Measurements from ENCODE around the gene RNF214. TPM values are rescaled to one million over a fixed set of nuclear protein-coding genes. Genes with fewer than 3 reads are reported as not detected.
"Not testable (repeated sequence)": the region's sequence is repeated elsewhere in the genome, so short reads cannot be mapped to it uniquely, and the experiment has no call there.

RNF214 gene
- total RNA-seq, 1 donor from 2014 or later = 10.7 TPM

DNA sequence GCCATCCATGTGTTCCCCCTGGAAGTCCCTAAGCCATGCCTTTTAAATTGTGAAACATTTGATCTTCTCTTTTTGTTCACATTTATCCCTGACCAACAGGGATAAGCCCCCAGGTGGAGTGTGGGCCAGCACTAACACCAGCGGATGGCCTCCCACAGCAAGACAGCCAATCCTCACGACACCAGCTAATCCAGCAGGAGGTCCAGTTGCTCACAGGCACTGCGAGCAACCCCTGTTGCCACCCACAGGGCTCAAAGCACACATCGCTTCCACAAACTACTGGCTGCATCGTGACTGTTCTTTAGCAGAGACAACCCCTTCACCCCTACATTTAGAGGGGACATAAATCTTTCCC lies 2.6 kb upstream of the RNF214 start:
- DNase-seq (ENCODE audit: low spot score) (no peak), ATAC-seq (no peak)

DNA sequence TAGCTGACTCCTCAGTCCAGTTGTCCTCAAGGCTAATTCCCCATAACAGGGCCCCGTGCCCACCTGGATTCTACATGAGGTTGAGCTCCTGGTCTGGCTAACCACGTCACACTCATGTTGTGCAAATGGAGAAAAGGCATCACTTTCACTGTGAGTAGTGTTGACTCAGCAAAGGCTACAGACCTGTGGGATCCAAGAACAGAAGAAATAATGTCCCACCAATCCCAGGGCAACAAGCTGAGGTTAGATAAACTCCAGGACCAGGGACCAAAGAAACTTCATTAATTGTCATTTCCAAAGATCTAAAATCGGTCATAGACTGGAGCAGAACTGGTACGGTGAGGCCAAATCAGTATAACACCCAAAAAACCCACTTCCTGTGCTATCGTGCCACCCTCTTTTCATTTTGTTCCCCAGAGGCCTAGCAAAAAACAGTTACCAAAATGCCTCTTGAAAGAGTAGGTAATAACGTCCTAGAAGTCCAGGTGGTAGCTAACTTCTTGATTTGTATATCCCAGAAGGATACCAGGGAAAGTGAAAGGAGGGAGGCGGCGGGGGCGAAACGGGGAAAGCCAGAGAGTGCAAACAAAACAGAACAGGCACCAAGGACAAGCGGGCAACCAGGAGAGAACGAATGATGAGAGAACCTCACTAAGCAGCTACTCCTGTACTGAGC lies 2.0 kb upstream of the RNF214 start:
- no peak for ATAC-seq
- no peak for DNase-seq (ENCODE audit: low spot score)

DNA sequence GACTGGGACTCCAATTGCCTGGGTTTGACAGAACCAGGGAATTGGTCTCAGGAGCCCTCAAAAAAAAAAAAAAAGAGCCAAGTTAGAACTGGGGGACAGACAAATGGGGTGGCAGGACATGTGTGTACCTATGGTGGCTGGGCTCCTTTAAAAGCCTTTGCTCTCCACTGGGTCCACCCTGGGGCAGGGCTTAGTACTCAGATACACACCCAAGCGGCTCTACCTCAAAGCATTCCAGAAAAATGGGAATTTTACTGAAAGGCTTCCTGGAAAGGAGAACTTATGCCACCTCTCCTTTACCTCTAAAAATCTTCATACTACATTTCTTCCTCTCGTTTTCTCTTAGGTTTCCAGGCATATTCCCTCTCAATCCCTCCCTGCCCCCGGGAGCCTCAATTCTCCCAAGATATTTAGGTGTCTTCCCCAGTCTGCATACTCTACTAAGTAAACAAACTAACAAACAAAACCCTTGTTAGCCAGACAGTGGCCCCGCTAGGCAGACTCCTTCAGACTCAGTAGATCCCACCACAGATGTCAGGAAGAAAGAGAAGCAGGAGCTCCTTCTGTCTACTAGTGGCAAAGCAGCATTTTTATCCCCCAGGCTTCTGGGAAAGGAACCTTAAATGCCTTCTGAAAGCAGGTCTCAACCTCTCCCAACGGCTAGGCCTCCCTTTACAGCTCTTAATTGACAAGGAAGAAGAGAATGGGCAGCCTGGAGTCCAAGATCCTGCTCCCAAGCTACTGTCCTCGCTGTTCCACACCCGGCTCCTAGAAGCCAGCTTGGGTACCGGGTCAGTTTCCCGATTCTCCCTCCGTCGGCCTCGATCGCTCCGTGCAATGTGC lies 1.3 kb upstream of the RNF214 start:
- no peak for DNase-seq (ENCODE audit: low spot score)
- ATAC-seq = no peak

DNA sequence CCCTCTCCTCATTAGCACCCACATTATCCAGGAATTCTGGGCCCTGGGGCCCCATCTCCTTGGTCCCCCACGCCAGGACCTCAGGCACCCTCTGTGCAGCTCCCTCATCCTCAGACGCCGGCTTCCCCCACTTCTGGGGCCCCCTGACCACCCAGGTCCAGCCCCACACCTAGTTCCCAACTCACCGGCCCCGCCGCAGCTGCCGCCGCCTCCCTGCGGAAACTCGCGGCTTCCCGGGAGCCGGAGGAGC lies 704 bp upstream of the RNF214 start, which contains the start of gene PCSK7:
PCSK7 (minus strand) TSS at position 232 of the 250 bp plus-strand sequence. CDS start 2,229 bp downstream, outside the sequence.
- ATAC-seq (no peak), DNase-seq (ENCODE audit: low spot score) (no peak)

DNA sequence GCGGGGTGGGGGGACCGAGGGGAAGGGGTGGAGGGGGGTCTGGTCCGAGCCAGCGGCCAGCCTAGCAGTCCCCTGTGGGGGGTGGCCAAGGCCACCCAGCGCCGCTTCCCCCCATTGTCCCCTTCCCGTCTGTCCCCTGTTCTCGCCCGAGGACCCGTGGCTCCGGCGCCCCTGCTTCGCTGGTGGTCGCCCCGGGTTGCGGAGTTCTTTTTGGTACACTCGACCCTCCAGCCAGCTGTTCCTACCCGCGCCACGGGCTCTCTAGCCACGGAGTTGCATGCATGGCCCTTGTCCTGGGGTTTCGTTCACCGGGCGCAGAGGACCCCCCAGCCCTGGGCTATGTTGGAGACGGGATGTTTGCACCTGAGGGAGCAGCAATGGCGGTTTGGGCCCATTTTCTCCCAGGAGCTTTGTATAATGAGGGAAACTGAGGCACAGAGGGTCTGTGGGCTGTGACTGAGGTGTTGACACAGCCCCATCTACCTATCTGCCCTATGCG lies 489 bp downstream of the RNF214 start:
- DNase-seq (ENCODE audit: low spot score) (no peak), ATAC-seq (peak; percentile 9)

DNA sequence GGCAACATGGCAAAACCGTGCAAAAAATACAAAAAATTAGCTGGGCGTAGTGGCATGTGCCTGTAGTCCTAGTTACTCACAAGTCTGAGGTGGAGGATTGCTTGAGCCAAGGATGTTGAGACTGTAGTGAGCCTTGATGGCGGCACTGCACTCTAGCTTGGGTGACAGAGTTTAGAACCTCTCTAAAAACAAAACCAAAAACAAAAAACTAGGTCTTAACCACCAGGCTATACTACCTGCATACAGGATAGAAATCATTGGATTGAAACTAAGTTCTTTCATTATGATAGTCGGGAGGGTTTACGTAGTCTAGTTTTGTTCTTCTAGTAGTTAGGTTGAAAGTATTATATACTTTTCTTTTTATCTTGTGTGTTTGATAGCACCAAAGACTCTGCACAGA lies 5.8 kb downstream of the RNF214 start:
- DNase-seq (ENCODE audit: low spot score) (no peak), ATAC-seq (no peak)

DNA sequence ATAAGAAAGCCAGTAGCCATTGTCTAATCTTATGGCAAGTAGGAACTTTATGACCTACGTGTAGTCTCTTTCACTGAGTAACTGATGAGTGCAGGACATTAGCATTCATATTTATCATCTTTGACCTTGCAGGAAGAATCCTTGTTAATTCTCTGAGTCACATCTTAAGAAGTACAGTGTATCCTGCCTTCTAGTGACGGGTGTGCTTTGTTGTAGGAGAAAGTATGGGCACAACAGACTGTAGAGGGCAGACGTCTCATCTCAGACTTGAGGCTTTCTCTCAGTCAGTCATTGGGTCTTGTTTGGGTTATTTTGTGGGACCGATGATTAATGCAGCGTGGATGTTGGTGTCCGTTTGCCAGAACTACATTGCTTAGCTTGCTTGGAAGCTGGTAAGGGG lies 6.8 kb downstream of the RNF214 start:
- DNase-seq (ENCODE audit: low spot score) = no peak
- no peak for ATAC-seq

DNA sequence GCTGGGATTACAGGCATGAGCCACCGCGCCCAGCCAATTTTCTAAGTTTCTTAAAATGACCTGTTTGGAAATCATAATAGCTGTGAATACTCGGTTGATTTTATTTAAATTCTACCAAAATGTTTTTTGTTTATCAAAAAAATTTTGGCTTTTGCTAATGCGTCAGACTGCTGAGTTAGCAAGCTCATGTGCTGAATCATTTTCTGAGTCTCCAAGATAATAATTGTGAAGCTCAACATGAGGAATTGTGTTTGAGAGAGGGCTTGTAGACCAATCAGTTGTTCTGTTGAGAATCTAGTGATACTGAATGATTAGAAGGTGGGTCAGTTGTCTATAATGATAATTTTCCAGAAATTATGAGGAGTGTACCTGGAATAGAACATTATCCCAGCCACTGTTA lies 15.9 kb downstream of the RNF214 start:
- DNase-seq (ENCODE audit: low spot score) (no peak), ATAC-seq (no peak)

DNA sequence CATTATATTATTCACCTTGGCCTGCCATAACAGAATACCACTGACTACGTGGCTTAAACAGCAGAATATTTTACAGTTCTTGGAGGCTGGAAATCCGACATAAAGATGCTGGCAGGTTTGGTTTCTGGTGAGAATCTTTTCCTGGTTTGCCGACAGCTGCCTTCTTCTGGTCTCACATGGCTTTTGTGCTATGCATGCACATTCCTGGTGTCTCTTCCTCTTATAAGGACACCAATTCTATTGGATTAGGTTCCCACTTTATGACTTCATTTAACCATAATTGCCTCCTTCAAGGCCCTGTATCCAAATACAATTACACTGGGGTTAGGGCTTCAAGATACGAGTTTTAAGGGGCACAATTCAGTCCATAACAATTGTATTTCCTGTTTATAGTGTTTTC lies 17.1 kb downstream of the RNF214 start:
- DNase-seq (ENCODE audit: low spot score) = no peak
- no peak for ATAC-seq

DNA sequence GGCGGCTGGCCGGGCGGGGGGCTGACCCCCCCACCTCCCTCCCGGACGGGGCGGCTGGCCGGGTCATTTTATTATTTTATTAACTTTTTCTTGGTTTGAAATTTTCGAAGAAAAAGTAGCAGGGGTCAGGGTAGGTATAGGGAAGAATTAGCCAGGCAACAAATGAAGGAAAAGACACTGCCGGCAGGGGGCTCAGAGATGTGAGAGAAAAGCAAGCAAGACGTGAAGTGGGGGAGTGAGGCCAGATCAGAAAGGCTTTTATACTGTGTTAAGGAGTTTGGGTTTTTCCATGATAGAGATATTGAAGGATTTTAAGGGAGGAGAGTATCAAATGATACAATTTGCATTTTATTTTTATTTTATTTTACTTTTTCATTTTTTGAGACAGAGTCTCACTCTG lies 19.0 kb downstream of the RNF214 start:
- ATAC-seq (no peak), DNase-seq (ENCODE audit: low spot score) (no peak)

DNA sequence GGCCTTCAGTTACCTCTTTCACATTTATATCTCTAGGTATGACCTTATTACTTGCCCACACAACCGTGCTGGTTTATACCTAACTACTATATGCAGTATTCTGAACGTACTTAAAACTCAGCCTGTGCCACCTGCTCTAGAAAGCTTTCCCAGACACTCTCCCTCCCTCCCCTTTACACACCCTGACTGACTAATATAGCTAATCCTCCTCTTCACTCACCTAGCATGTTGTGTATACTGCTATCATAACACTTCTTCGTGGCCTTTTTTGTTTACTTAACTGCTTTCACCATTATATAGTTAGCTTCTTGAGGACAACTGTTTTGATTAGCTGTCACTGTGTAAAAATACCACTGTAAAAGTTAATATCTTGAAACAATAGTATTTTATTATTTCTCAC lies 23.5 kb downstream of the RNF214 start:
- ATAC-seq = no peak

DNA sequence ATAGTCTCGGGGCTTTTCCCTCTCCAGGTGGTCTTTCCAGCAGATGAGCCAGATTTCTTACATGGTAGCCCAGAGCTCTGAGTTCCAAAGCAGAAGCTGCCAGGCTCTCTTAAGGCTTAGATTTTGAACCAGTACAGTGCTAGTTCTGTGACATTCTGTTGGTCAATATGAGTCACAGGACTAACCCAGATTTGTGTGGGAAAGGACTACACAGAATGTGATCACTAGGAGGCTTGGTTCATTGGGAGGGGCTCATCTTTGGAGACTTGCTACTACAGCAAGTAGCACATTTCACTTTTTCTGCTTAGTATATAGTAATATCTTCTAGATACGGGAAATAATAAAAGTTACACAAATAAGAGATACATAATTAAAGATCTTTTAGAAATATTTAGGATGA lies 24.1 kb downstream of the RNF214 start:
- DNase-seq (ENCODE audit: low spot score) (no peak), ATAC-seq (no peak)

More for the DNA sequence above, 23.5 kb downstream of the RNF214 start:
- no peak for DNase-seq (ENCODE audit: low spot score)

DNA sequence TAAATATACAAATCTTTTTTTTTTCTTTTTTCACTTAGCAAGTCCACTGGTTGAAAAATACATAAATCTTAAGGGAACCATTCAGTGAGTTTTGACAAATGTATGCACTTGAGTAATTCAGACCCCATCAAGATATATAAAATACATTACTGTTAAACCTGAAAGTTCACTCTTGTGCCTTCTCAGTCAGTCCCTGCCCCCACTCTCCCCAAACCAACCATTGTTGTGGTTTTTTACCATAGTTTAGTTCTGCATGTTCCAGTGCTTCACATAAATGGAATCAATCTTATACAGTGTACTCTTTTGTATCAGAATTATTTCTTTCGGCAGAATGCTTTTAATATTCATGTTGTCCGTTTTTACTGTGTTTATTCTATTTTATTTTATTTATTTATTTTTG lies 26.1 kb downstream of the RNF214 start:
- ATAC-seq = no peak

DNA sequence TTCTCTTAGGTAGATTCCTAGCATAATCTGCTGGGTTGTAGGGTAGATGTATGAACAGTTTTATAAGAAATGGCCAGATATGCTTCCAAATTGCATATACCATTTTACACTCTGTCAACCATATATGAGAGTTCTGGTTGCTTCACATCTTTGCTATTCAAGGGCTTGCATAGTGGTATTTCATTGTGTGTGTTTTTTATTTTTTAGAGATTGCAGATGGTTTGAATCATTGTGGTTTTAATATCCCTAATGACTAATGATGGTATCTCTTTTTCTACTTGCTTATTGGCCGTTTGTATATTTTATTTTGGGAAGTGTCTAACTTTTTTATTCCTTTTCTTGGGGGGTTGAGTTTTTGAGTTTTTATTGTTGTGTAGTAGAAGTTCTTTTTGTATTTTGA lies 26.9 kb downstream of the RNF214 start:
- no peak for DNase-seq (ENCODE audit: low spot score)
- ATAC-seq = no peak

More for the DNA sequence above, 26.1 kb downstream of the RNF214 start:
- no peak for DNase-seq (ENCODE audit: low spot score)

DNA sequence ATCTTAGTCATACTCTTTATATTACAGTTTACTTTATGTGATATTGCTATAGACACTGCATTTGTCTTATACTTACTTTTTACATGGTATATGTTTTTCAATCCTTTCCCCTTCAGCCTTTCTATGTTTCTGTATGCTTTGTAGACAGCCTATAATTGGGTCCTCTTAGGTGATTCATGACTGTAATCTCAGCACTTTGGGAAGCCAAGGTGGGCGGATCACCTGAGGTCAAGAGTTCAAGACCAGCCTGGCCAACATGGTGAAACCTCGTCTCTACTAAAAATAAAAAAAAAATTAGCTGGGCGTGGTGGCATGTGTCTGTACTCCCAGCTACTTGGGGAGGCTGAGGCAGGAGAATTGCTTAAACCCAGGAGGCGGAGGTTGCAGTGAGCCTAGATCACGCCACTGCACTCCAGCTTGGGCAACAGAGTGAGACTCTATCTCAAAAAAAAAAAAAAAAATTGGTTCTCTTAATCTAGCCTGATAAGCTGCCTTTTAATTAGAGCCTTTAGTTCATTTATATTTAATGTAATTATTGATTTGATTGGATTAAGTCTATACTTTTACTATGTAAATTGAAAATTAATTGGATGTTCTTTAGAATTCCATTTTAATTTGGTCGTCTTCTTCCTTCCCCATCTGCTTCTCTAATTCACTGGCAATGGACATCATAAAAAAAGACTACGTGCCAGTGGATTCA lies 32.3 kb downstream of the RNF214 start:
- not testable (repeated sequence) for DNase-seq (ENCODE audit: low spot score); ATAC-seq

DNA sequence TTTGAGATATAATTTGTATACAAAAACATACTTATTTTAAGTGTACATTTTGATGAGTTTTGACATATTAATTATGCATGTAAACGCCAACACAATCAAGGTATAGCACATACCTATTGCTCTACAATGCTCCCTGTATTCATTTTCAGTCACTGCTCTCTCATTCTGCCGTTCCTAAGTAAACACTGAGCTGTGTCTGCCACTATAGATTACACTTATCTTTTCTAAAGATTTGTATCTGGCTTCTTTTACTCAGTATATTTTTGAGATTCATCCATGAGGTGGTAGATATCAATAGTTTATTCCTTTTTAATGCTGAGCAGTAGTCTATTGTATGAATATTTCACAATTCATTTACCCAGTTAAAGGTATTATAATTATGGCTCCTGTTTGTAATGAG lies 33.3 kb downstream of the RNF214 start:
- no peak for DNase-seq (ENCODE audit: low spot score)
- no peak for ATAC-seq

DNA sequence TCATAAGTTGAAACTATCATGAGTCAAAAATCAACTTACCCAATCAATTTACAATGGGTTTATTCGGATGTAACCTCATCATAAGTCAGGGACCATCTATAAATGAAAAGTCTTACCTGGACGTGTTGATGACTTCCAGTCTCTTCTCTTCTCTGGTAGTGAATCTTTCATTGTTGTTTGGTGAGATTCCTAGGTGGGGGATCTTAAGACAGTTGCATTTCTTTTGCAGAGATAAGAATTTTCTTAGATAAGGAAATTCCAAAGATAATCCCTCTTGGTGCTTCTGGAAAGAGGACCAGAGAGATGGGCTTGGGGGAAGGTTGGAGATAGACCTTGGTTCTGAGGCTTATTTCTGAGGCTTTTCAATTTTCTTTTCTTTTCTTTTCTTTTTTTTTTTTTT lies 37.4 kb downstream of the RNF214 start:
- no peak for DNase-seq (ENCODE audit: low spot score)
- ATAC-seq = no peak

DNA sequence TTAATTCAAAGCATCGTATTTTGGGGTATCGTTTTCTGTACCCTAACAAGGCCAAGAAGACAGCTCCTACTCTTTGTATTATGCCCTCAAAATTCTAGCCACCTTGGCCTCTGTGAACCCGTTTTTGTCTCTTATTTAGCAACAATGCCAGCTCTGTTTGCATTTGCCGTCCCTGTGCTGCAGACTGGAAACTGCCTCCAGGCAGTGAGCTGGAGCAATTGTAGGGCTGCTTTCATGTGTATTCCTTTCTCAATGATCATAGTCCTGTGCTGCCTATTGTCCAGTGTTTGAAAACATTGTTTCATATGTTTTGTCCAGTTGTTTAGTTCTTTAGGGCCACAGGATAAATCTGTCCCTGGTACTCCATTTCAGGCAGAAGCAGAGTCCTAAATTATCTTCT lies 38.7 kb downstream of the RNF214 start:
- no peak for DNase-seq (ENCODE audit: low spot score)
- no peak for ATAC-seq

DNA sequence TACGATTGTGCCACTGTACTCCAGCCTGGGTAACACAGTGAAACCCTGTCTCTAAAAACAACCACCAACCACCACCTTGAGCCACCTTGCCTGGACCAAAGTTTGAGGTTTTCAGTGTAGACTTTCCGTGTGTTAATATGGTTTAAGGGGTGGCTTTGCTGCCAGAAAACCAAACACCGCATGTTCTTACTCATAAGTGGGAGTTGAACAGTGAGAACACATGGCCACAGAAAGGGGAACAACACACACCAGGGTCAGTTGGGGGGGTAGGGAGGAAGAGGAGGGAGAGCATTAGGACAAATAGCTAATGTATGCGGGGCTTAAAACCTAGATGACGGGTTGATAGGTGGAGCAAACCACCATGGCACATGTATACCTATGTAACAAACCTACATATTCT lies 39.7 kb downstream of the RNF214 start:
- not testable (repeated sequence) for DNase-seq (ENCODE audit: low spot score); ATAC-seq

DNA sequence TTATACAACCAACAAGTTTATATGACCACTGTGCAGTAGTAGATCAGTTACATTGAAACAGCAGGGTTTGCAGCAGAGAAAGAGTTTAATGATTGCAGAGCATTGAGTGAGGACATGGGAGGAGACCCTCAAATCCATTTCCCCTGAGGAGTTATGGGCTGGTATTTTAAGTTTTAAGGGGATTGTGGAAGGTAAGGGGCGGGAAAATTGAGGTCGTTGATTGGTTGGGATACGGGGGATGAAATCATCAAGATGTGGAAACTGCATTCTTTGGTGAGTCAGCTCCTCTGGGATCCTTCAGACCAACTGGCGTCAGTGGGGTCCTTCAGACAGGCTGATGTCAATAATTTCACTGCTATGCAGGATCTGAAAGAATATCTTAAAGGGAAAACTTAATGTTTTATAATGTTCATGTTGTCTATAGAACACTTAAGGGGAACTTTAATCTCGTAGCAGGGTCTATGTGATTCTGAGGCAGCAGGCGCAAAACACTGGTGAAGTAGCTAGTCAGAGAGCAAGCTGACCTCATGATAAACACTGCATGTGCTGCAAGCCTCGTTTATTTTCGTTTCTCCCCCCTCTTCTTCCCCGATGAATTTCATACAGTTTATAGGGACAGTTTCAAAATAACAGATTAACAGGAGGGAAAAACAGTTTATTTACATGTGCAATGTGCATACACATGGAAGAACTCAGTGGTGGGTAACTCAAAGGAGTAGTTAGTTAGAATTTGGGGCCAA lies 41.2 kb downstream of the RNF214 start:
- ATAC-seq = no peak

DNA sequence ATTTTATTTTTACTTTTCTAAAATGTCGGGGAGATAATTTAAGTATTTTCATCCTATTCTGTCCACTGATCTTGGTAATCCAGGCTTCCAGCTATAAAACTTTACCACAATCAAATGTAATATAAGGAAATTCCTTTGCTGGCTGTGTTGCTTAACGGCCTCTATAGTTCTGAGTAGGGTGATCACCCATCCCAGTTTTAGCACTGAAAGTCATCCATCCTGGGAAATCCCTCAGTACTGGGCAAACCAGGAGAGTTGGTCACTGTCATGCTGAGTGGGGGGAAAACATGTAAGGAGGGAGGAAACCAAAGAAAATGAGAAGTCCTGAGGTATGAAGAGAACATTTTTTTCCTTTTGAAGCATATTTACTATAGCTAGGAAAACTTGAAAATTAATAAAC lies 45.9 kb downstream of the RNF214 start:
- DNase-seq (ENCODE audit: low spot score) = no peak
- no peak for ATAC-seq

More for the DNA sequence above, 41.2 kb downstream of the RNF214 start:
- no peak for DNase-seq (ENCODE audit: low spot score)
